ENCODE data around the gene MCTP1. TPM values are rescaled to one million over a fixed set of nuclear protein-coding genes. Genes with fewer than 3 reads are reported as not detected.

MCTP1 gene
- polyA plus RNA-seq, 3 donors = 34.4 to 72.9 (median 55.5) TPM

DNA sequence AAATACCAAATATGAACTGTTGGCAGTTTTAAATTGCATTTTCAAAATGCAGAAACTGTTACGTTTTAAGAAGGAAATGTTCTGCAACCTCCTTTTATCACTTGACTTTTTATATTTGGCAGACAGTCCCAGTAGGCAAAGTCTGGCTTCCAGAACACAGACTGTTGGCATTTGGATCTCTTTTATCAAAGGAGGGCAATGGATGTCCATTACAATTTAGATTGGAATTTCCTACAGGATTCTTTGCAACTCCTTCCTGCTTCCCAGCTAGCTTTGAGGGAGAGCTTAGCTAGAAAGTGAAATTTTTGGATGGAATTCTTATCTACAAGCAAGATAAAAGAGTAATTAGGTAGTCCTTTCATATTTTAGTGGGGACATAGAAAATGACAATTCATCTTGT is 523.8 kb downstream of the MCTP1 start:
- no peak for DNase-seq
- H3K9me3 ChIP-seq (replicated peaks in 1 of 2; ENCODE audit: control insufficient read depth in 1 of 2, insufficient read depth in 1 of 2, low read length in 2 of 2) = no peaks in the 10 kb centered on the region
- H3K4me2 ChIP-seq (replicated peaks; ENCODE audit: extremely low read depth, low read length, poor library complexity, severe bottlenecking) = no peak overlapping the region
- no peak overlapping the region for H3K4me3 ChIP-seq (replicated peaks in 1 of 3; ENCODE audit: low read depth in 2 of 3, low read length in 3 of 3)
- no peaks in the 10 kb centered on the region for H3K4me1 Mint-ChIP-seq
- H4K20me1 ChIP-seq (ENCODE audit: insufficient read depth, low read length) = no peaks in the 10 kb centered on the region
- H3K27ac ChIP-seq (ENCODE audit: low read depth in 1 of 2, low read length in 2 of 2) = no peak overlapping the region
- no peaks in the 10 kb centered on the region for H3K27me3 ChIP-seq (ENCODE audit: control insufficient read depth in 2 of 2, insufficient read depth in 2 of 2, low read length in 2 of 2)
- TF ChIP-seq, protein P1, sequence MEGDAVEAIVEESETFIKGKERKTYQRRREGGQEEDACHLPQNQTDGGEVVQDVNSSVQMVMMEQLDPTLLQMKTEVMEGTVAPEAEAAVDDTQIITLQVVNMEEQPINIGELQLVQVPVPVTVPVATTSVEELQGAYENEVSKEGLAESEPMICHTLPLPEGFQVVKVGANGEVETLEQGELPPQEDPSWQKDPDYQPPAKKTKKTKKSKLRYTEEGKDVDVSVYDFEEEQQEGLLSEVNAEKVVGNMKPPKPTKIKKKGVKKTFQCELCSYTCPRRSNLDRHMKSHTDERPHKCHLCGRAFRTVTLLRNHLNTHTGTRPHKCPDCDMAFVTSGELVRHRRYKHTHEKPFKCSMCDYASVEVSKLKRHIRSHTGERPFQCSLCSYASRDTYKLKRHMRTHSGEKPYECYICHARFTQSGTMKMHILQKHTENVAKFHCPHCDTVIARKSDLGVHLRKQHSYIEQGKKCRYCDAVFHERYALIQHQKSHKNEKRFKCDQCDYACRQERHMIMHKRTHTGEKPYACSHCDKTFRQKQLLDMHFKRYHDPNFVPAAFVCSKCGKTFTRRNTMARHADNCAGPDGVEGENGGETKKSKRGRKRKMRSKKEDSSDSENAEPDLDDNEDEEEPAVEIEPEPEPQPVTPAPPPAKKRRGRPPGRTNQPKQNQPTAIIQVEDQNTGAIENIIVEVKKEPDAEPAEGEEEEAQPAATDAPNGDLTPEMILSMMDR (IDR thresholded peaks at IDR 0.05) = no peak
- H3K27ac Mint-ChIP-seq = no peak overlapping the region
- intact Hi-C loops (cut with micrococcal nuclease) = no loop called here
- no peak overlapping the region for H3K9ac ChIP-seq (ENCODE audit: insufficient read depth, low read length, poor library complexity, severe bottlenecking)
- no peak overlapping the region for H2AFZ ChIP-seq (ENCODE audit: insufficient read depth, low read depth, low read length, poor library complexity, severe bottlenecking)
- WGBS (ENCODE audit: insufficient coverage) = no CpG with 5 or more reads among the region's 1 CpG
- H3K4me1 ChIP-seq (ENCODE audit: control insufficient read depth in 1 of 2, insufficient read depth in 2 of 2, low read length in 2 of 2) = no peaks in the 10 kb centered on the region
- H3K36me3 Mint-ChIP-seq = peaks cover 16 to 17% of the 10 kb centered on the region in 2 donors
- H3K36me3 ChIP-seq (replicated peaks in 1 of 2; ENCODE audit: control insufficient read depth in 1 of 2, insufficient read depth in 2 of 2, low read length in 2 of 2) = no peaks in the 10 kb centered on the region
- H3K79me2 ChIP-seq (ENCODE audit: insufficient read depth, low read length) = no peaks in the 10 kb centered on the region
- no peaks in the 10 kb centered on the region for H3K27me3 Mint-ChIP-seq (ENCODE audit: low read depth in 3 of 3)
- peaks cover 0 to 6% (median 3%) of the 10 kb centered on the region in 7 donors for H3K9me3 Mint-ChIP-seq
- no peak overlapping the region for H3K4me3 Mint-ChIP-seq

DNA sequence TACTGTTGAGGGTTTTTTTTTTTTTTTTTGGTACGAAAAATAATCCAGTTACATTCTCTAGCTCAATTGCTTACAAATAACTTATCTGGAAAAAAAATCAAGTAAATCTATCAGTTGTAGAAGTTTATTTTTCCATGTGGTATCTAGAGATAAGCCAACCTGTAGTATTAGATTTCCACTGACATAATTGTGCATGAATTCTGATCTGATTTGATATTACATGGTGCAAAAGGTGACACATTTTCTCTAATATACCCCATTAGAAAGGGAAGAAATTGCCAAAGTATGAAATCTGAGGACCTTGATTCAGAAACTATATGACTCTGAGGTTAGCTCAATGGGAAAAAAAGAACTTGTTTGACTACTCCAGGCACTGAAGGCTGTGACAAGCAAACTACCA is 524.9 kb downstream of the MCTP1 start:
- Mint-ChIP-seq H3K9me3 (no peaks in the 10 kb centered on the region), H3K4me3 (no peak overlapping the region), H3K4me1 (no peaks in the 10 kb centered on the region), H3K27me3 (ENCODE audit: low read depth in 3 of 3) (no peaks in the 10 kb centered on the region), H3K27ac (no peak overlapping the region), H3K36me3 (peaks cover 7 to 11% of the 10 kb centered on the region in 2 donors)
- H3K4me1 ChIP-seq (ENCODE audit: control insufficient read depth in 1 of 2, insufficient read depth in 2 of 2, low read length in 2 of 2) = no peaks in the 10 kb centered on the region
- no peaks in the 10 kb centered on the region for H3K79me2 ChIP-seq (ENCODE audit: insufficient read depth, low read length)
- H3K9ac ChIP-seq (ENCODE audit: insufficient read depth, low read length, poor library complexity, severe bottlenecking) = no peak overlapping the region
- H3K36me3 ChIP-seq (replicated peaks in 1 of 2; ENCODE audit: control insufficient read depth in 1 of 2, insufficient read depth in 2 of 2, low read length in 2 of 2) = no peaks in the 10 kb centered on the region
- H3K9me3 ChIP-seq (replicated peaks in 1 of 2; ENCODE audit: control insufficient read depth in 1 of 2, insufficient read depth in 1 of 2, low read length in 2 of 2) = no peaks in the 10 kb centered on the region
- H4K20me1 ChIP-seq (ENCODE audit: insufficient read depth, low read length) = no peaks in the 10 kb centered on the region
- no CpG with 5 or more reads among the region's 1 CpG for WGBS (ENCODE audit: insufficient coverage)
- H3K4me3 ChIP-seq (replicated peaks in 1 of 3; ENCODE audit: low read depth in 2 of 3, low read length in 3 of 3) = no peak overlapping the region
- DNase-seq = no peak
- no peaks in the 10 kb centered on the region for H3K27me3 ChIP-seq (ENCODE audit: control insufficient read depth in 2 of 2, insufficient read depth in 2 of 2, low read length in 2 of 2)
- intact Hi-C loops (cut with micrococcal nuclease) = no loop called here
- no peak overlapping the region for H3K27ac ChIP-seq (ENCODE audit: low read depth in 1 of 2, low read length in 2 of 2)
- no peak overlapping the region for H3K4me2 ChIP-seq (replicated peaks; ENCODE audit: extremely low read depth, low read length, poor library complexity, severe bottlenecking)
- no peak overlapping the region for H2AFZ ChIP-seq (ENCODE audit: insufficient read depth, low read depth, low read length, poor library complexity, severe bottlenecking)
- TF ChIP-seq, protein P1 (IDR thresholded peaks at IDR 0.05) = no peak
